HG03432 (cell line): Measurements from ENCODE around the gene TBKBP1.

Experiments used
- ATAC-seq: cut with Tn5 transposase; IDR thresholded peaks from one replicate; pipeline ENCODE4 v1.9.1; 2021; ENCODE audit warnings: mild to moderate bottlenecking, moderate library complexity; ENCODE audit not compliant: unreplicated experiment

The TBKBP1 gene, protein sequence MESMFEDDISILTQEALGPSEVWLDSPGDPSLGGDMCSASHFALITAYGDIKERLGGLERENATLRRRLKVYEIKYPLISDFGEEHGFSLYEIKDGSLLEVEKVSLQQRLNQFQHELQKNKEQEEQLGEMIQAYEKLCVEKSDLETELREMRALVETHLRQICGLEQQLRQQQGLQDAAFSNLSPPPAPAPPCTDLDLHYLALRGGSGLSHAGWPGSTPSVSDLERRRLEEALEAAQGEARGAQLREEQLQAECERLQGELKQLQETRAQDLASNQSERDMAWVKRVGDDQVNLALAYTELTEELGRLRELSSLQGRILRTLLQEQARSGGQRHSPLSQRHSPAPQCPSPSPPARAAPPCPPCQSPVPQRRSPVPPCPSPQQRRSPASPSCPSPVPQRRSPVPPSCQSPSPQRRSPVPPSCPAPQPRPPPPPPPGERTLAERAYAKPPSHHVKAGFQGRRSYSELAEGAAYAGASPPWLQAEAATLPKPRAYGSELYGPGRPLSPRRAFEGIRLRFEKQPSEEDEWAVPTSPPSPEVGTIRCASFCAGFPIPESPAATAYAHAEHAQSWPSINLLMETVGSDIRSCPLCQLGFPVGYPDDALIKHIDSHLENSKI

DNA sequence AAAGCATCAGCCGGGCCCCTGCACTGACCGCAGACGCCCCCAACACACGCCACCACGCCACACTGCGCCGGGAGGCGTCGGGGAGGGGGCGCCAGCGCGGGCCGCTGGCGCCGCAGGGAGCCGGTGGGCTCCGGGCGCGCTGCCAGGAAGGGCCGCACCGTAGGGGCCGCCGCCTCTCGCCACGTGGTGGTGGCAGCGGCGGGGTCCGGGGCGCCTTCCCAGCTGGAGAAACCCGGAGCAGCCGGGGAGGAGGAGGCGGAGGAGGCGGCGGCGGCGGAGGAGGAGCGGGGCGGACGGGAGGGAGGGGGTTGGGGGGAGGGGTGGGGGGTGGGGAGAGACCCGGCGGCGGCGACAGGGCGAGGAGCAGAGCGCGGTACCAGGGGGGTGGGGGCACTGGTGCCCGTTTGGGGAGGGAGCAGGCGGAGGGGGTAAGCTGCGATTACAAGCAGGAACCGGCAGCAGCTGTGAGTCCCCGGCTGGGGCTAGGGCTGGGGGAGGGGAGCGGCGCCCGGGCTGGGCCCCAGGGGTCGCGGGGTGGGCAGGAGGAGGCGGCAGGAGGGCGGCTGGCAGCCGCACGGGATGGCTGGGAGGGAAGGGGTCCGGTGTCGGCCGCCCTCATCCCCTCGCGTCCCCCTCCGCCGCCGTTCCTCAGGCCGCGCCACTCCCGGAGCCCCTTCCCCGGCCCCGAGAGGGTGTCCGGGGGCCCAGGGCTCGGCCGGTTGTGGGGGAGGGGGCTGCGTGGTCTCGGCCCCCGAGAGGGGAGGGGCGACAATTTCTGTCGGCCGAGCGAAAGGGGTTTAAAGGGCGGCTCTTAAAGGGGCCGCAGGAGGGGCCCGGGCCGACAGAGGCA, at the start of gene TBKBP1:
TSS of gene TBKBP1 (plus strand) at position 431 of the 850 bp plus-strand sequence. CDS start 1,952 bp downstream, outside the sequence.
- ATAC-seq, result no peak

DNA sequence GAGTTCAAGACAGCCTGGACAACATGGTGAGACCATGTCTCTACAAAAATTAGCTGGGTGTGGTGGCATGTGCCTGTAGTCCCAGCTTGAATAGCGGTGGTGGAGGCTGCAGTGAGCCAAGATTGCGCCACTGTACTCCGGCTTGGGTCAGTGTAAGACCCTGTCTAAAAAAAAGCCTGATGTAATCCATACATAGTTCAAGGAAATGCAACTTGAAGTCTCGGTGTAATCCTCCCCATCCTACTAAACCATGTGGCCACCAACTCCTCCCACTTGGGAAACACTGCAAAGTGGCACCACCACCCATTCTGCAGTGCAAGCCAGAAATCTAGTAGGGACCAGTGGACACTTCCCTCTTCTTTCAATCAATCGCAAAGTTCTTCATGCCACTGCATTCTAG, 49.6 kb upstream of the TBKBP1 start:
- no peak for ATAC-seq

DNA sequence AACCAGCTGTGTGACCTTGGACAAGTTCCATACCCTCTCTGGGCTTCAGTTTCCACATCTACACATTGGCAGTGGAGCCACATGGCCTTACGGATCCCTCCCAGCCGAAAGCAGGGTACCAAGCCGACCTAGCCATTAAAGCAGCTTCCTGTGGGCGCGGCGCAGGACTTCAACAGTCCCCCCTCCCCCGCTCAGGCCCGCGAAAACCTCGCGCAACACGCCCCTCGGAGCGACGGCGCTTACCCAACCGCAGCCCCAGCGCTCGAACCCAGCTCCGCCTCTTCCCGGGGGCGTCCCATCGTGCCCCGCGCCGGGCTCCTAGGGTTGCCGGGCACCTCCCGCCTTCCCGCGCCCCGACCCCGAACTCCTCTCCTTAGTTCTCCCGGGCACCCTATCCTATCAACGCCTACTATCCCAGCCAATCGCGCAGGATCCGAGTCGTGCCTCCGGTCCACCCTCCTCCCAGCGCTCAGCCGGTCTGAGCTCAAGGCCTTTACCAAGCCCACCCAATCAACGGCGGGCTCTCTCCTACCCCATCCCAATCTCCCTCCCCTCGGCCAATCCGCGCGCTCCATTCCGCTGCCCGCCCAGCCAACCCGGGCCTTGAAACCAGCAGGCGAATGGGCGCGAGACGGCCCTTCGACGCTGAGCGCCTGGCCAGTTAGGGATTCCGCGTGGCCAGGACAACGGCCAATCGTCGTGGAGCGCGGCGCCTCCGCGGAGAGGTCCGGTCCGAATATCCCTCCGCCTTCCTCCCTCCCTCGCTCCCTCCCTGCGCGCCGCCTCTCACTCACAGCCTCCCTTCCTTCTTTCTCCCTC, 44.6 kb upstream of the TBKBP1 start, which contains the start of gene KPNB1:
TSS of gene KPNB1 (plus strand) at position 767 of the 819 bp plus-strand sequence. CDS start 326 bp downstream, outside the sequence.
- peak; percentile 86 for ATAC-seq

DNA sequence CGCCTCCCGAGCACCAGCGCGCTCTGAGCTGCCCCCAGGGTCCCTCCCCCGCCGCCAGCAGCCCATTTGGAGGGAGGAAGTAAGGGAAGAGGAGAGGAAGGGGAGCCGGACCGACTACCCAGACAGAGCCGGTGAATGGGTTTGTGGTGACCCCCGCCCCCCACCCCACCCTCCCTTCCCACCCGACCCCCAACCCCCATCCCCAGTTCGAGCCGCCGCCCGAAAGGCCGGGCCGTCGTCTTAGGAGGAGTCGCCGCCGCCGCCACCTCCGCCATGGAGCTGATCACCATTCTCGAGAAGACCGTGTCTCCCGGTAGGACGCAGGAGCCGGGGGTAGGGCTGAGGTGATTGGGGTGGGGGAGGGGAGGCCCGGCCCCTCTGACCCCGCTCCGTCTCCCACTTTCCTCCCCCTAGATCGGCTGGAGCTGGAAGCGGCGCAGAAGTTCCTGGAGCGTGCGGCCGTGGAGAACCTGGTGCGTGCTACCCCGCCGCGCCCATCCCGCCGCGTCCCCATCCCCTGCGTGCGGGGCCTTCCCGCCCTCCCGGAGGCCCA, 43.9 kb upstream of the TBKBP1 start:
- ATAC-seq, result peak; percentile 3

DNA sequence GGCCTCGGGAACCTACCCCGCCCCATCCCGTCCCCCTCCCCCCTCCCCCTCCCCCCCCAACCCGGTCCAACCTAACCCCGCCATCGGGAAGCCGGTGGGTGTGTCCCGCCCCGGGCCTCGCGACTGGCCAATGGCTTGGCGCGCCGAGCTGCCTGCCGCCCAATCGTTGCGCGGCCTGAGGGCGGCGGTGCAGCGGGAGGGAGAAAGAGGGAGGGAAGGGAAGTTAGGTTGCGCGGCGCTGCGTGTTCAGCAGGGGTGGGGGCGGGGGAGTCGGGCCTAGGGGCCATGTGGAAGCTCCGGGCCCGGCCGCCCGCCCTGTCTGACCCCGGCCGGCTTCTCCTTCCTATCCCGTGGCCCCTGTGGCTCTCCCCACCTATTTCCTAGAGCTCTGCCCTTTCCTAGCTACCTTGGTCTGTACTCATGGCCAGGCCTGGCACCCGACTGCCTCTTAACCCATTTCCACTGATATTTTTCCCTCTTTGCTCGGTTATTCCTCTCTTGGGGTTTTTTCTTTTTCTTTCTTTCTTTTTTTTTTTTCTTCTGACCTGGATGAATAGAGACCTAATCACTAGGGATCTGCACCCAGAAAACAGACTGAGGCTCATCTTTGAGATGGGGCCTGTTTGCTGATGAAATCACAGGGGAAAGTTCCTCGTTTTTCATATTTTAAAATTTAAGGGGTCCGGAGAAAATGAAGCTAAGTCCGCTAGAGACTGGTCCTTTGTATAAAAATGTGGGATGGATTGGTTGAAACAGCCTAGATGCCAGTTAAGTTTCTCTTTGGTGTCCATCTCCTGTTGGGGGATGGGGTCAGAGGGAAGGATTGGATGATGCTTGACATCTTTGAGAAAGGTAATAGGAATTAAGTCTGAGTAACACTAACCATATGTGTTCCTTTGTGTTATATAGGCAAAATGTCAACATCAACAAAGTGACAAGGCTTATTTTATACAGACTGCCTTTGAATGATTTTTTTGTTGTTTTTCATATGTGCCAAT, 43.1 kb upstream of the TBKBP1 start:
- ATAC-seq, result peak; percentile 51

DNA sequence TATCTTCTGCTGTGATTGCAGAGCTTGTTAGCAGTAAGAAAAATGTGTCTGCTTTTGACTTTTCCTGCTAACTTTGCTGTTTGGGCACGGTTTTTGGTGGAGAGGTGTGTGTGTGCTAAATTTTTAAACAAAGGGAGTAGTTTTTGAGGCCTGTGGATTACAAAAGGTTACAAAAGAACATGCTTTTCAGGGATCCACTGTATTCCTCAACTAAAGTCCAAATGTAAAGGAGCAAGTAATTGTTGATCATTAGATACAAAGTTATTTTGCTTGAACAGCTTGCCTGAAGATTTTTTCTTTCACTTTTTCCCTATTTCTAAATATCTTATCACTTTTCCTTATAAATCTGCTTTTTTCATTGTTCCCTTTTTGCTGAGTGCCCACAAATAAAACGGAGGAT, 42.3 kb upstream of the TBKBP1 start:
- no peak for ATAC-seq

DNA sequence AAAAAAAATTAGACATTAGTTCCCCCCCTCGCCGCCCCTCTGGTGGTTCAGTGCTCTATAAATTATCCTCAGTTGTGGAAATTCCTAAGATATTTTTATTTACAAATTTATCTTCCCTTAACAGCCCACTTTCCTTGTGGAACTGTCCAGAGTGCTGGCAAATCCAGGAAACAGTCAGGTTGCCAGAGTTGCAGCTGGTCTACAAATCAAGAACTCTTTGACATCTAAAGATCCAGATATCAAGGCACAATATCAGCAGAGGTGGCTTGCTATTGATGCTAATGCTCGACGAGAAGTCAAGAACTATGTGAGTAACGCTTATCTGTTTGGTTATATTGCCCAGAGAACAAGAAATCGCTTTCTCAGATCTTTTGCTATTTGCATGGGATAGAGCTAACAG, 41.4 kb upstream of the TBKBP1 start:
- ATAC-seq, result no peak

DNA sequence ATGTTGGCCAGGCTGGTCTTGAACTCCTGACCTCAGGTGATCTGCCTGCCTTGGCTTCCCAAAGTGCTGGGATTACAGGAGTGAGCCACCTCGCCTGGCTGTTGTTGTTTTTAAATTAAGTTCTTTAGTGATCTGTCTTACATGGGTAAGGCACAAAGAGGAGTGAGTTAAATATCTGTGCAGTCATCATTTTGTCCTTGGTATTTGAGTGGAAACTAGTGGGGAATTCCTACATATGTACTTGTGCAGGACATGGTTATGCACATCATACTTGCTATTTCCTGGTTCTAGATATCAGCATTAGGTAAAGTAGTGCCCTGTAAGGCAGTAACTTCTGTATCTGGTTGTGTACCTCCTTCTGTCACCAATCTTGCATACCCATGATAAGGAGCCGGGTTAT, 40.5 kb upstream of the TBKBP1 start:
- no peak for ATAC-seq

DNA sequence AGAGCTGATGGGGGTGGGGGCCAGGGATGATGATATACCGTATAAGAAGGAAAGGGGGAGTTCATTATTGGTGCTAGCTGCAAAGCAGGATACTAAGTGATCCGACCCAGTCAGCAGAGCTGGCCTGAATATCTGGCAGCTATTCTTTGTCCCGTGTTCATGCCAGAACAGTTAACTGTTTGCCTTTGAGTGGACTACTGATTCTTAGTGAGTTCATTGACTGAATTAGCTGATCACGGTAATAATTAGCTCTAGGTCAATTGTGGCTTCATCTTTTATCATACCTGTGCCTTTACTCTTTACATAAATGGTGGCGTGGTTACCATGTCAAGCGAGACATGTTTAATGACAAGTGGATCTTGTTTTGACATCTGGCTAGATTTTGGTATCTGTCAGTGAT, 39.0 kb upstream of the TBKBP1 start:
- ATAC-seq, result no peak

DNA sequence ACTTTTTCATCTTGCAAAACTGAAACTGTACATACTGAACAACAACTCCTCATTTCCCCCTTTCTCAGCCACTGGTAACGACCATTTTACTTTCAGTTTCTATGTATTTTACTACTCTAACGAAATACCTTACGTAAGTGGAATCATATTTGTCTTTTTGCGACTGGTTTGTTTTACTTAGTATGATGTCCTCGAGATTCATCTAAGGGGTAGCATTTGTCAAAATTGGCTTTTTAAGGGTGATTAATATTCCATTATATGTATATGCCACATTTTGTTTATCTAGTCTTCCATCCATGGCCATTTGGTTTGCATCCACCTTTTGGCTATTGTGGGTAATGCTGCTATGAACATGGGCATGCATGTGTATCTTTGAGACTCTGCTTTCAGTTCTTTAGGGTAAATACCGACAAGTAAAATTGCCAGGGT, 33.9 kb upstream of the TBKBP1 start:
- ATAC-seq, result peak; percentile 68

DNA sequence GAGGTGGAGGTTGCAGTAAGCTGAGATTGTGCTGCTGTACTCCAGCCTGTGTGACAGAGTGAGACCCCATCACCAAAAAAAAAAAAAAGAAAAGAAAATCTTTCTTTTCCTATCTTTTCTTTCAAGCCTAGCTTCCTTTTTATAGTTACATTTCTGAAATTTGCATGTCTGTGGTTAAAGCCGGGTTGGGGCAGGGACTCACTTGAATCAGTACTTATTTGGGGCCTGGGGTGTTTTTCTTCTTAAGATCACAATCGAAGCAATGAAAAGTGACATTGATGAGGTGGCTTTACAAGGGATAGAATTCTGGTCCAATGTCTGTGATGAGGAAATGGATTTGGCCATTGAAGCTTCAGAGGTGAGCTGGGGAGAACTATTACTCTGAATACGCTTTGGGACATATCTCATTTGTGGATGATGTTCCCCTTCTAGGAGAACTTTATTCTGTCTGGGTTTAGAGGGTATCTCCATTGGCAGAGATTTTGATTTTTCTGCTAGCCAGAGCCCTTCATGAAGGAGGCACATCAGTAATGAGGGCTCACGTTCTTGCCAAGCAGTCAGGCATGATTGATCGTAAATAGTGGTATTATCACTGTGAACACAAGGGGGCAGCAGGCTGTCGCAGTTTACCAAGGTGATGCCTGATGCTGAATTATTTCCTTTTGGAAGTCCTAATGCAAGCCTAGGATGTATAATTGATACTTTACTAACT, 29.9 kb upstream of the TBKBP1 start:
- ATAC-seq, result no peak

DNA sequence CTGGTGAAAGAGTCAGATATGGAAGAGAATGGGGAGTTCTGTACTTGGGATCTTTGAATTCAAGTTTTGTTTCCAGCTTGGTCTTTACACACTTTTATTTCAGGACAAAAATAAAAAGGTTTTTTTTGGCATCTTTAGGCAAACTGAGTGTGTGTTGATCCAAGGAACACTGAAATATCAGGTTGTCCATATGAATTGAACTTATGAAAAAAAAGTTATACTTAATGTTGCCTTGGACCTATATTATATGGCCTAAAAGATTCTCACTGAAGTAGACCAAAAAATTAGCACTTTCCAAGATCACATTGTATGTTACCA, 29.4 kb upstream of the TBKBP1 start:
- ATAC-seq, result no peak

DNA sequence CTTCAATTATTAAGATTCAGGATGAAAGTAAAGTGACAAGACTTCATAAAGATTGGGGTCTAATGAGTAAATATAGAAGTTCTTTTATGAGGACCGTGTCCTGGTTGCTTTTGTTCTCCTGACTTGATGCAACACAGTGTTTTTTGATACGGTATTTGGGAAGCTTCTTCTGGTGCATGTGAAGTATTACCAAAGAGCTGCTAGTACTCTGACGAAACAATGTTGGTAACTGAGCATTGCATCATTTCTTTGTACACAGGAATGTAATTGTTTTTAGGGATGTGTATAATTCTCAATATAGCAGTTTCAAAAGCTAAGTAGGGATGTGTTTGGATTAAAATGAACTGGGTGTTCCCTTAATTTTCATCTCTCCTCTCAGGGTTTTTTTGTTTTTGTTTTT, 28.3 kb upstream of the TBKBP1 start:
- ATAC-seq, result no peak

DNA sequence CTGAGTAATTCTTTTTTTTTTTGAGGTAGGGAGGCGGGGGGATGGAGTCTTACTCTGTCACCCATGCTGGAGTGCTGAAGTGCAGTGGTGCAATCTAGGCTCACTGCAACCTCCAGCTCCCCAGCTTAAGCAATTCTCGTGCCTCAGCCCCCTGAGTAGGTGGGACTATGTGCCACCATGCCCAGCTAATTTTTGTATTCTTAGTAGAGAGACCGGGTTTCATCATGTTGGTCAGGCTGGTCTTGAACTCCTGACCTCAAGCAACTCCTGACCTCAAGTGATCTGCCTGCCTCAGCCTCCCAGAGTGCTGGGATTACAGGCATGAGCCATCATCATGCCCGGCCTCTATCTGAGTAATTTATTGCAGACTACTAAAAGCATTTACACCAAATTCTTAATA, 24.9 kb upstream of the TBKBP1 start:
- no peak for ATAC-seq

DNA sequence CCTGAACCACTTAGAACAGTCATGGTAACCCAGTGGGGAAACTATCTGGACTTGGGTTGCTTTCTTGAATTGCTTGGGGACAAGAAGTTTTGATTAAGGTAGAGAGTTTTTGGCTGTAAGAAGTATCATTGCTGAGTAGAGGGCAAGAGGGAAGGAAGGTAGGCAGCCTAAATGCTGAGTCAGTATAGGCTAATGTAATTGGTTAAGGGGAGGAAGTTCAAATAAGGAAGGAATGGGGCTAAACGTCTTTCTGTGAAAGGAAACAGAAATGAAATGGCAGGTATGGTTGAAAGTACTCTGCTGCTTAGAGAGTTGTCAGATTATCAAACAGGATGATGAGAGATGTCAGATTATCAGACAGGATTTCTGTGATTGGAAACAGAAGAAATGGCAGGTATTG, 23.9 kb upstream of the TBKBP1 start:
- no peak for ATAC-seq

DNA sequence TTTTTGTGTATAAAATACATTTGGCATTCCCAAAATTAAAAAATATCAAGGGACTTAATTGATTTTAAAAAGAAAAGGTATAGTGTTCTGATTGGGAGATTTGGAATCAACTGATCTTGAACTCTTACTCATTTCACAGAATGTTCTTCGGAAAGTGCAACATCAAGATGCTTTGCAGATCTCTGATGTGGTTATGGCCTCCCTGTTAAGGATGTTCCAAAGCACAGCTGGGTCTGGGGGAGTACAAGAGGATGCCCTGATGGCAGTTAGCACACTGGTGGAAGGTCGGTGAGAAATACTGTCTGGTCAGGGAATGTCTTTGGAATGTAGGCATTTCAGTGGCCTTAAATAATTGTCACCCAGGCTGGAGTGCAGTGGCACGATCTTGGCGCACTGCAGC, 19.5 kb upstream of the TBKBP1 start:
- ATAC-seq, result no peak

DNA sequence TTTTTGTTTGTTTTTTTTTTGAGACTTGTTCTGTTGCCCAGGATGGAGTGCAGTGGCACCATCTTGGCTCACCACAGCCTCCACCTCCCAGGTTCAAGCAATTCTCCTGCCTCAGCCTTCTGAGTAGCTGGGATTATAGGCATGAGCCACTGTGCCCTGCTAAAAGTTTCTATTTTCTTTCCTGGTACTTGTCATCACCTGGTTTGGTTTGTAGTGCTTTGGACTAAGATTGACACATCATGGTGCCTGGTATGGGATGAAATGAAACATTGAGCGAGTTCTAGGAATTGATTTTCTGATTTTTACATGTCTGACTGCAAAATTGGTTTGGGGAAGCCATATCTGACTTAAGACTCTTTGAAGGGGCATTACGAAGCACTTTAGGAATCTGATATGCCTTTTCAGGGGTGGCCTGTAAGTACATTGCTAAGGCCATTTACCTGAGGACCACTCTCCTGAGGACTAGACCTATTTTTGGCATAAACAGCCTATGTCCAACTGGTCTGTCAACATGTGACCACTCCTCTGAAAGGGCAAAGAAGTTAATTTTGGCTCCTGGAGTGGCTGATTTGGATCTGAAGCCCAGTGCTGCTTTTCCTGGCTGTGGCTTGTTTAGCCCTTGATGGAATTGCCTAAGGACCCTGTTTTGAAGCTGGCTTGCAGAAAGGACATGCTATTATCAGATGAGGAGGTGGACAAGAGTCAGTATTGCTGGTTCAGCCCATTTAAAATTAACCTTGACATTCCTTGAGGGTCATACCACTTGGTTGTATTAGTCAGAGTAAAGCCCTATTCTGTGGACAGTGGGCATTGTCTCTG, 18.4 kb upstream of the TBKBP1 start:
- no peak for ATAC-seq

DNA sequence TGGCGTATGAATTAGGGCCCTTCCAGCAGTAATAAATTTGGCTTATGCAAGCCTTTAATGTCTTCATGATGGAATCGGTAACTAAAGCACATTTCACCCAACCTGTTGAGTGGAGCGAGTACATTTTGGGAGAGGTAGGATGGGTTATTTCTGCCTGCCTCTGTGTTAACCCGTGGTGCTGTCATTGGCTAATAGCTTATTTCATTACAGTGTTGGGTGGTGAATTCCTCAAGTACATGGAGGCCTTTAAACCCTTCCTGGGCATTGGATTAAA, 17.8 kb upstream of the TBKBP1 start:
- ATAC-seq, result no peak
